Glutamatergic neuron (in vitro differentiated cells): ENCODE results near the gene LDLRAP1. TPM values are rescaled to one million over a fixed set of nuclear protein-coding genes. Genes with fewer than 3 reads are reported as not detected.

Experiments
- DNase-seq: peaks from one replicate; pipeline ENCODE4 v3.0.0; 2022
- H3K27ac Mint-ChIP-seq: one replicate; pipeline ENCODE4 v1.8.0; 2020; ENCODE audit warnings: mild to moderate bottlenecking, mixed read lengths, inconsistent platforms; ENCODE audit not compliant: unreplicated experiment
- H3K27me3 Mint-ChIP-seq: one replicate; pipeline ENCODE4 v1.8.0; 2020; ENCODE audit warnings: mild to moderate bottlenecking, moderate library complexity, mixed read lengths, inconsistent platforms; ENCODE audit not compliant: unreplicated experiment
- H3K36me3 Mint-ChIP-seq: one replicate; pipeline ENCODE4 v1.8.0; 2020; ENCODE audit warnings: mild to moderate bottlenecking, mixed read lengths, inconsistent platforms; ENCODE audit not compliant: unreplicated experiment
- H3K4me1 Mint-ChIP-seq: one replicate; pipeline ENCODE4 v1.8.0; 2020; ENCODE audit warnings: mild to moderate bottlenecking, low read depth, mixed read lengths, inconsistent platforms; ENCODE audit not compliant: unreplicated experiment
- H3K4me3 Mint-ChIP-seq: one replicate; pipeline ENCODE4 v1.8.0; 2020; ENCODE audit warnings: mild to moderate bottlenecking, mixed read lengths, inconsistent platforms; ENCODE audit not compliant: unreplicated experiment
- H3K9me3 Mint-ChIP-seq: one replicate; pipeline ENCODE4 v1.8.0; 2020; ENCODE audit warnings: mild to moderate bottlenecking, moderate library complexity, mixed read lengths, inconsistent platforms; ENCODE audit not compliant: unreplicated experiment
- total RNA-seq: library from RNA; stranded (reverse); fragmentation: NEBNext Ultra II Directional; extraction: Animal tissue kit (Norgen Biotek cat#: 25700); gene quantifications from one replicate; pipeline ENCODE4 v1.2.1, GENCODE V29; 2021; ENCODE audit not compliant: unreplicated experiment
- TF ChIP-seq, protein P1 (sequence below): fragments of 200-600 bp; sonication (generic); IDR thresholded peaks from one replicate; pipeline ENCODE4 v1.5.0; 2021; ENCODE audit not compliant: partially characterized antibody, unreplicated experiment

LDLRAP1 gene
- total RNA-seq, 1 donor from 2014 or later, result 2.4 TPM

DNA sequence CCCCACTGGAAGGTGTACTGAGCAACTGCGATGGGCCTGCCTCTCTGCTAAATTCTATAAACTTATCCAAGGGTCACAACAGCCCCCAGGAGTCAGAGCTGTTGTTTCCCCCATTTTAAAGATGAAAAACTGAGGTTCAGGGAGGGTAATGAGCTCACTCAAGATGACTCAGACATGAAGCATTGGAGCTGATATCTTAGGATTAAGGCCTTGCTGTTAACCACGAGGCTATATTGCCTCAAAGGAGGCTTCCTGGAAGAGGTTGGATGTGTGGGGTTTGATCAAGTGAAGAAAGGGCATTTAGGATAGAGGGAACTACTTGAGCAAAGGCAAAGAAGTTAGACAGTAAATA is 6.7 kb downstream of the LDLRAP1 start:
- Mint-ChIP-seq H3K36me3 (no peaks in the 10 kb centered on the region), H3K27ac (no peak overlapping the region), H3K4me1 (peaks cover 16% of the 10 kb centered on the region), H3K27me3 (peaks cover 16% of the 10 kb centered on the region), H3K9me3 (peaks cover 4% of the 10 kb centered on the region), H3K4me3 (no peak overlapping the region)
- DNase-seq, result no peak
- TF ChIP-seq, protein P1, sequence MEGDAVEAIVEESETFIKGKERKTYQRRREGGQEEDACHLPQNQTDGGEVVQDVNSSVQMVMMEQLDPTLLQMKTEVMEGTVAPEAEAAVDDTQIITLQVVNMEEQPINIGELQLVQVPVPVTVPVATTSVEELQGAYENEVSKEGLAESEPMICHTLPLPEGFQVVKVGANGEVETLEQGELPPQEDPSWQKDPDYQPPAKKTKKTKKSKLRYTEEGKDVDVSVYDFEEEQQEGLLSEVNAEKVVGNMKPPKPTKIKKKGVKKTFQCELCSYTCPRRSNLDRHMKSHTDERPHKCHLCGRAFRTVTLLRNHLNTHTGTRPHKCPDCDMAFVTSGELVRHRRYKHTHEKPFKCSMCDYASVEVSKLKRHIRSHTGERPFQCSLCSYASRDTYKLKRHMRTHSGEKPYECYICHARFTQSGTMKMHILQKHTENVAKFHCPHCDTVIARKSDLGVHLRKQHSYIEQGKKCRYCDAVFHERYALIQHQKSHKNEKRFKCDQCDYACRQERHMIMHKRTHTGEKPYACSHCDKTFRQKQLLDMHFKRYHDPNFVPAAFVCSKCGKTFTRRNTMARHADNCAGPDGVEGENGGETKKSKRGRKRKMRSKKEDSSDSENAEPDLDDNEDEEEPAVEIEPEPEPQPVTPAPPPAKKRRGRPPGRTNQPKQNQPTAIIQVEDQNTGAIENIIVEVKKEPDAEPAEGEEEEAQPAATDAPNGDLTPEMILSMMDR, result no peak

- Mint-ChIP-seq H3K9me3 (peaks cover 4% of the 10 kb centered on the region), H3K27me3 (peaks cover 16% of the 10 kb centered on the region), H3K4me1 (peaks cover 16% of the 10 kb centered on the region), H3K27ac (no peak overlapping the region), H3K4me3 (peak overlapping the region; percentile 13), H3K36me3 (no peaks in the 10 kb centered on the region)
- TF ChIP-seq, protein P1, result no peak
- DNase-seq, result no peak
These were observed 7.4 kb downstream of the LDLRAP1 start for GRCh38 chr1:25550683-25551310.

DNA sequence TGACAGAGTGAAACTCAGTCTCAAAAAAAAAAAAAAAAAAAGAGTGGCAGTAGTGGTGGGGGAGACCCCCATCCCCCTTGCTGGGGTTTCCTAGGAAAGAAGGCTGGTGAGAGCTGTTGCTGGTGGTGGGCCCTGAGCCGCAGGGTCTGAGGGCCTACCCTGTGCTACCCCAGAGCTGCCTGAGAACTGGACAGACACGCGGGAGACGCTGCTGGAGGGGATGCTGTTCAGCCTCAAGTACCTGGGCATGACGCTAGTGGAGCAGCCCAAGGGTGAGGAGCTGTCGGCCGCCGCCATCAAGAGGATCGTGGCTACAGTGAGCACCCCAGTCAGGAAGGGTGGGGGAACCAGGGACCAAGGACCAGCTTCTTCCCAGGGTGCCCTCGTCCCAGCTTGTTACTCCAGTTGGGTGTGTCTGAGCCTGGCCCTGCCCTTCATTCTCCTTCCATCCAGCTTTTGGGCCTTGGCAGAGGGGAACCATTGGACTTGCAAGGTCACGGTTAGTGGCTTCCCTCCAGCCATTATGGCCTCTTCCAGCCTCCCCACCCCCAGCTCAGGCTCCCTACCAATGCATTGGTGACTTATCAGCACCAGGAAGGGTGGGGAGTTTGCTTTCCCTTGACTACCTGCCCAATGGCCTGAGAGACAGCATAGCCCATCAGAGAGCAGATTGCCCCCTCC is 10.5 kb downstream of the LDLRAP1 start:
- TF ChIP-seq, protein P1, result no peak
- Mint-ChIP-seq H3K27ac (no peak overlapping the region), H3K4me3 (no peak overlapping the region)

GRCh38 chr1:25554430-25554780 is 11.0 kb downstream of the LDLRAP1 start:
- DNase-seq, result no peak
- Mint-ChIP-seq H3K36me3 (no peaks in the 10 kb centered on the region), H3K4me3 (no peak overlapping the region), H3K4me1 (peaks cover 11% of the 10 kb centered on the region), H3K27me3 (peaks cover 11% of the 10 kb centered on the region), H3K9me3 (peaks cover 4% of the 10 kb centered on the region), H3K27ac (no peak overlapping the region)
- TF ChIP-seq, protein P1, result no peak

More for the DNA sequence above, 10.5 kb downstream of the LDLRAP1 start:
- no peaks in the 10 kb centered on the region for H3K36me3 Mint-ChIP-seq
- peaks cover 4% of the 10 kb centered on the region for H3K9me3 Mint-ChIP-seq
- no peak for DNase-seq
- peaks cover 13% of the 10 kb centered on the region for H3K4me1 Mint-ChIP-seq
- H3K27me3 Mint-ChIP-seq, result peaks cover 13% of the 10 kb centered on the region
